ENCODE measurements around the gene CAT. TPM values are rescaled to one million over a fixed set of nuclear protein-coding genes. Genes with fewer than 3 reads are reported as not detected.

Gene CAT
- total RNA-seq, 1 donor from 2014 or later, result 31.1 TPM

GRCh38 chr11:34432822-34433221, 5.9 kb upstream of the CAT start:
- Mint-ChIP-seq H3K4me3 (ENCODE audit: unreplicated experiment) (no peak overlapping the region), H3K9me3 (ENCODE audit: low read depth) (no peaks in the 10 kb centered on the region), H3K36me3 (ENCODE audit: low read depth) (no peaks in the 10 kb centered on the region), H3K27ac (ENCODE audit: unreplicated experiment) (no peak overlapping the region), H3K27me3 (ENCODE audit: low read depth) (no peaks in the 10 kb centered on the region), H3K4me1 (ENCODE audit: low read depth) (peaks cover 8% of the 10 kb centered on the region)
- DNase-seq (ENCODE audit: low spot score), result no peak
- TF ChIP-seq CTCF (IDR thresholded peaks at IDR 0.05), result no peak

- no peak overlapping the region for H3K27ac Mint-ChIP-seq (ENCODE audit: unreplicated experiment)
- H3K4me3 Mint-ChIP-seq (ENCODE audit: unreplicated experiment), result no peak overlapping the region
- H3K9me3 Mint-ChIP-seq (ENCODE audit: low read depth), result no peaks in the 10 kb centered on the region
- no peaks in the 10 kb centered on the region for H3K36me3 Mint-ChIP-seq (ENCODE audit: low read depth)
- no peak for DNase-seq (ENCODE audit: low spot score)
- H3K27me3 Mint-ChIP-seq (ENCODE audit: low read depth), result no peaks in the 10 kb centered on the region
- TF ChIP-seq CTCF (IDR thresholded peaks at IDR 0.05), result no peak
- peaks cover 8% of the 10 kb centered on the region for H3K4me1 Mint-ChIP-seq (ENCODE audit: low read depth)
Observed at GRCh38 chr11:34433899-34434298, 4.8 kb upstream of the CAT start.

- no peaks in the 10 kb centered on the region for H3K27me3 Mint-ChIP-seq (ENCODE audit: low read depth)
- TF ChIP-seq CTCF (IDR thresholded peaks at IDR 0.05), result no peak
- no peak for DNase-seq (ENCODE audit: low spot score)
- H3K9me3 Mint-ChIP-seq (ENCODE audit: low read depth), result no peaks in the 10 kb centered on the region
- peaks cover 28% of the 10 kb centered on the region for H3K4me1 Mint-ChIP-seq (ENCODE audit: low read depth)
- H3K4me3 Mint-ChIP-seq (ENCODE audit: unreplicated experiment), result peak overlapping the region; percentile 90
- H3K36me3 Mint-ChIP-seq (ENCODE audit: low read depth), result no peaks in the 10 kb centered on the region
- H3K27ac Mint-ChIP-seq (ENCODE audit: unreplicated experiment), result peak overlapping the region; percentile 95
Observed at GRCh38 chr11:34437224-34438125, 1.3 kb upstream of the CAT start.

GRCh38 chr11:34439610-34440198, 970 bp downstream of the CAT start:
- Mint-ChIP-seq H3K27me3 (ENCODE audit: low read depth) (no peaks in the 10 kb centered on the region), H3K27ac (ENCODE audit: unreplicated experiment) (peak overlapping the region; percentile 95), H3K4me1 (ENCODE audit: low read depth) (peaks cover 28% of the 10 kb centered on the region), H3K36me3 (ENCODE audit: low read depth) (no peaks in the 10 kb centered on the region), H3K4me3 (ENCODE audit: unreplicated experiment) (peak overlapping the region; percentile 90), H3K9me3 (ENCODE audit: low read depth) (no peaks in the 10 kb centered on the region)
- no peak for DNase-seq (ENCODE audit: low spot score)
- TF ChIP-seq CTCF (IDR thresholded peaks at IDR 0.05), result no peak

- Mint-ChIP-seq H3K4me3 (ENCODE audit: unreplicated experiment) (no peak overlapping the region), H3K27me3 (ENCODE audit: low read depth) (no peaks in the 10 kb centered on the region), H3K36me3 (ENCODE audit: low read depth) (no peaks in the 10 kb centered on the region), H3K9me3 (ENCODE audit: low read depth) (no peaks in the 10 kb centered on the region), H3K4me1 (ENCODE audit: low read depth) (peaks cover 24% of the 10 kb centered on the region), H3K27ac (ENCODE audit: unreplicated experiment) (no peak overlapping the region)
- no peak for TF ChIP-seq CTCF (IDR thresholded peaks at IDR 0.05)
- no peak for DNase-seq (ENCODE audit: low spot score)
Observed at GRCh38 chr11:34441814-34442213, 3.1 kb downstream of the CAT start.

Data from chondrocyte (in vitro differentiated cells).